Right atrium auricular region (tissue), 2 donors: Measurements from ENCODE around the gene GABPB2. TPM values are rescaled to one million over a fixed set of nuclear protein-coding genes. Genes with fewer than 3 reads are reported as not detected.

ENCODE experiments used
- DNase-seq: peaks from one replicate; pipeline ENCODE4 v3.0.0-alpha.2; 2019; ENCODE audit warnings: low spot score
- H3K27ac ChIP-seq, 2 donors: fragments of 200-600 bp; sonication (generic); 1 replicate in 1 of 2; 2 replicates in 1 of 2; pipeline ENCODE4 v1.5.1; 2016 to 2019
- H3K27me3 ChIP-seq, 2 donors: fragments of 200-600 bp; sonication (generic); one replicate each; pipeline versions ENCODE4 v1.5.1 to v1.6.0; 2017 to 2019
- H3K36me3 ChIP-seq: fragments of 200-600 bp; sonication (generic); one replicate; pipeline ENCODE4 v1.5.1; 2016
- H3K4me1 ChIP-seq, 2 donors: fragments of 200-600 bp; sonication (generic); one replicate each; pipeline versions ENCODE4 v1.5.1 to v1.6.0; 2017 to 2019
- H3K4me3 ChIP-seq, 2 donors: fragments of 200-600 bp; sonication (generic); 1 replicate in 1 of 2; 2 replicates in 1 of 2; pipeline ENCODE4 v1.5.1; 2017 to 2019; ENCODE audit warnings: mild to moderate bottlenecking in 1 of 2, moderate library complexity in 1 of 2
- H3K9me3 ChIP-seq, 2 donors: fragments of 200-600 bp; sonication (generic); one replicate each; pipeline ENCODE4 v1.5.1; 2019
- total RNA-seq, 2 donors: library from RNA; depleted of rRNA; stranded (reverse); fragments of >200 nt; gene quantifications; one replicate each; pipeline ENCODE4 v1.1.0, GENCODE V29; 2016
- TF ChIP-seq, protein P1 (sequence below), 2 donors: fragments of 200-600 bp; sonication (generic); IDR thresholded peaks; one replicate each; pipeline ENCODE4 v1.5.1; 2019; ENCODE audit warnings: antibody characterized with exemption in 2 of 2

Gene GABPB2
- total RNA-seq, 2 donors from 2014 or later: 18.0 to 19.4 TPM

DNA sequence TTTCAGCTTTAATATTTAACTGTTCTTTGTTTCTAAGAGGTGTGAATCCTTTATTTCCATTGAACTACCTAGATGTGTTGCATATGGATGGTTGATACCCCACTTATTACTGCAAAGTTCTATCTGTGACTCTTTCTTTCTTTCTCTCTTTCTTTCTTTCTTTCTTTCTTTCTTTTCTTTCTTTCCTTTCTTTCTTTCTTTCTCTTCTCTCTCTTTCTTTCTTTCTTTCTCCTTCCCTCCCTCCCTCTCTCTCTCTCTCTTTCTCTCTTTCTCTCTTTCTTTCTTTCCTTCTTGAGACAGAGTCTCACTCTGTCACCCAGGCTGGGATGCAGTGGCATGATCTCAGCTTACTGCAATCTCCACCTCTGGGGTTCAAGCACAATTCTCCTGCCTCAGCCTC is 34.1 kb downstream of the GABPB2 start:
- TF ChIP-seq, protein P1, sequence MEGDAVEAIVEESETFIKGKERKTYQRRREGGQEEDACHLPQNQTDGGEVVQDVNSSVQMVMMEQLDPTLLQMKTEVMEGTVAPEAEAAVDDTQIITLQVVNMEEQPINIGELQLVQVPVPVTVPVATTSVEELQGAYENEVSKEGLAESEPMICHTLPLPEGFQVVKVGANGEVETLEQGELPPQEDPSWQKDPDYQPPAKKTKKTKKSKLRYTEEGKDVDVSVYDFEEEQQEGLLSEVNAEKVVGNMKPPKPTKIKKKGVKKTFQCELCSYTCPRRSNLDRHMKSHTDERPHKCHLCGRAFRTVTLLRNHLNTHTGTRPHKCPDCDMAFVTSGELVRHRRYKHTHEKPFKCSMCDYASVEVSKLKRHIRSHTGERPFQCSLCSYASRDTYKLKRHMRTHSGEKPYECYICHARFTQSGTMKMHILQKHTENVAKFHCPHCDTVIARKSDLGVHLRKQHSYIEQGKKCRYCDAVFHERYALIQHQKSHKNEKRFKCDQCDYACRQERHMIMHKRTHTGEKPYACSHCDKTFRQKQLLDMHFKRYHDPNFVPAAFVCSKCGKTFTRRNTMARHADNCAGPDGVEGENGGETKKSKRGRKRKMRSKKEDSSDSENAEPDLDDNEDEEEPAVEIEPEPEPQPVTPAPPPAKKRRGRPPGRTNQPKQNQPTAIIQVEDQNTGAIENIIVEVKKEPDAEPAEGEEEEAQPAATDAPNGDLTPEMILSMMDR (IDR thresholded peaks at IDR 0.05): no peak
- Histone ChIP-seq H3K27ac (no peak overlapping the region), H3K27me3 (no peaks in the 10 kb centered on the region), H3K4me3 (no peak overlapping the region), H3K9me3 (no peaks in the 10 kb centered on the region), H3K36me3 (peaks cover 18% of the 10 kb centered on the region), H3K4me1 (no peaks in the 10 kb centered on the region)
- no peak for DNase-seq

DNA sequence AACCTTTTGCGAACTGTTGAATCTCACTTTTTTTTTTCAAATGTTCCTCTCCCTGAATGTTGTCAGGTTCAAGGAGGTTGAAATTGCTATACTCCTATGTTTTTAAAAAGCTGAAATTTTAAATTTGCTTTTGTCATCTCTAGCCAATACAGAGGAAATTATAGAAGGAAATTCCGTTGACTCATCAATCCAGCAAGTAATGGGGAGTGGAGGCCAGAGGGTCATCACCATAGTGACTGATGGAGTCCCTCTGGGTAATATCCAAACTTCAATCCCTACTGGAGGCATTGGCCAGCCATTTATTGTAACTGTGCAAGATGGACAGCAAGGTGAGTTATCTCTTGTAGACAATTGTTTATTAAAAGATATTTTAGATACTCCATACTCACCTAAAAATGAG is 36.3 kb downstream of the GABPB2 start:
- Histone ChIP-seq H3K36me3 (peaks cover 26% of the 10 kb centered on the region), H3K9me3 (no peaks in the 10 kb centered on the region), H3K4me1 (no peaks in the 10 kb centered on the region), H3K4me3 (no peak overlapping the region), H3K27ac (no peak overlapping the region), H3K27me3 (no peaks in the 10 kb centered on the region)
- TF ChIP-seq, protein P1 (IDR thresholded peaks at IDR 0.05): no peak
- DNase-seq: no peak

DNA sequence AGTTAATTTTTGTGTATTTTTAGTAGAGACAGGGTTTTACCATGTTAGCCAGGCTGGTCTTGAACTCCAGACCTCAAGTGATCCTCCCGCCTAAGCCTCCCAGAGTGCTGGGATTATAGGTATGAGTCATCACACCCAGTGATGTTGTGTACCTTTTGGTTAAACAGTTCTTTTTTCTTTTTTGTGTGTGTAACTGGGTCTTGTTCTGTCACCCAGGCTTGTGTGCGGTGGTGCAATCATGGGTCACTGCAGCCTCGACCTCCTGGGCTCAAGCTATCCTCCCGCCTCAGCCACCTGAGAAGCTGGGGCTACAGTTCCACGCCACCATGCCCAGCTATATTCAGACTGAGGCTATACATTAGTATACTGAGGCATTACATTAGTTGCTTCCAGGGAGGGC is 37.8 kb downstream of the GABPB2 start:
- no peak overlapping the region for H3K4me3 ChIP-seq
- H3K27ac ChIP-seq: no peak overlapping the region
- no peaks in the 10 kb centered on the region for H3K9me3 ChIP-seq
- H3K4me1 ChIP-seq: no peaks in the 10 kb centered on the region
- TF ChIP-seq, protein P1 (IDR thresholded peaks at IDR 0.05): no peak
- H3K36me3 ChIP-seq: peaks cover 33% of the 10 kb centered on the region
- DNase-seq: no peak
- H3K27me3 ChIP-seq: no peaks in the 10 kb centered on the region

DNA sequence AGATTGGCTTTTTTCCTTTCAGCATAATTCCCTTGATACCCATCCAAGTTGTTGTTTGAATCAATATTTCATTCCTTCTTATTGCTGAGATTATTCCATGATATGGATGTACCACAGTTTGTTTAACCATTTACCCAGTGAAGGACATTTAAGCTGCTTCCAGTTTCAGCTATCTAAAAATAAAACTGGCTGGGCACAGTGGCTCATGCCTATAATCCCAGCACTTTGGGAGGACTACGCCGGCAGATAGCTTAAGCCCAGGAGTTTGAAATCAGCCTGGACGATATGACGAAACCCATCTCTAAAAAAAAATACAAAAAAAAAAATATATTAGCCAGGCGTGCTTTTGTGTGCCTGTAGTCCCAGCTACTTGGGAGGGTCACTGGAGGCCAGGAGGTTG is 43.3 kb downstream of the GABPB2 start:
- Histone ChIP-seq H3K4me1 (no peaks in the 10 kb centered on the region), H3K9me3 (no peaks in the 10 kb centered on the region), H3K27me3 (no peaks in the 10 kb centered on the region), H3K4me3 (no peak overlapping the region), H3K27ac (no peak overlapping the region), H3K36me3 (peaks cover 35% of the 10 kb centered on the region)
- DNase-seq: no peak
- TF ChIP-seq, protein P1 (IDR thresholded peaks at IDR 0.05): no peak

DNA sequence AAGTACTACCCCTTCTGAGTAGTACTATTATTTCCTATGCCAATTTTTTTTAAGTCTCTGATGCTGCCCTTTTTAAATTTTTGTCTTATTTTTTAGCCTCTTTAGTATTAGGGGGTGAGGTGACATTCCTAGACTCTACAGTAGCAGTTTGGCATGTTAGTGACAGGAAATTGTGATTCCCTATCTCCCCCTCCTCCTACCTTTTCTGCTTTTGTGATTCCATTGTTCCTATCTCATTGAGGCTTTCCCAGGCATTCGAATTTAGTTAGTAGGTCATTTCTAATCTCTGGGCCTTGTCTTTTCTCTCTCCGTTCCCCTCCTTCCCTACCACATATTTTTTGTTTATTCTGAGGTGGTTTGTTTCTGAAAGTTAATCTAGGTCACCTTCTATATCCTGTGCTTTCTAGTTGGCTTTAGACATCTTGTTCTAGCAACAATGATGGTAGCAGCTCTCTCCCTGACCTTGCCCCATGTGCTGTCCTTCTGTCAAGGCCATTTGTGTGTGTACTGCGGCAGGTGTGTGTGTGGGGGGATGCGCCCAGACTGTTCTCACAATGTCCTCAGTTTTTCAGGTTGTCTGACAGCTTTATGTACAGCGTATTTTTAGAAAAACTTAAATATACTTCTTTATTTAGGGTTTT is 54.3 kb downstream of the GABPB2 start:
- Histone ChIP-seq H3K9me3 (no peaks in the 10 kb centered on the region), H3K4me1 (no peaks in the 10 kb centered on the region), H3K27ac (no peak overlapping the region), H3K4me3 (no peak overlapping the region), H3K36me3 (peaks cover 5% of the 10 kb centered on the region), H3K27me3 (no peaks in the 10 kb centered on the region)
- TF ChIP-seq, protein P1 (IDR thresholded peaks at IDR 0.05): no peak
- DNase-seq: no peak

DNA sequence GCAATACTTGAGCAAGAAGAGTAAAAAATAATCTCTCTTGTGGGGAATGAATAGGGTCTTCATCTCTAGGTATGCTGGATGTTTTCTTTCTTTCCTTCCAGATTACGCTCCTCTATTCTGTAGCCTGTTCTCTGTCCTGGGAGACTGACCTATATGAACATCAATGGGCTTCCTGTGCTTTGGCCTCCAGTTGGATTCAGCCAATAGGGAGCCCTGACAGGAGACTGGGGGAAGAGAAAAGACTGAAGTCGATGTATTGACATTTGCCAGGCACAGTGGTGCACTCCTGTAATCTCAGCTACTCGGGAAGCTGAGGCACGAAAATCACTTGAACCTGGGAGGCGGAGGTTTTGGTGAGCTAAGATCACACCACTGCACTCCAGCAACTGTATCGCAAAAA is 58.2 kb downstream of the GABPB2 start:
- H3K4me3 ChIP-seq: no peak overlapping the region

More for the DNA sequence above, 58.2 kb downstream of the GABPB2 start:
- Histone ChIP-seq H3K27ac (no peak overlapping the region), H3K4me1 (peaks cover 0 to 22% of the 10 kb centered on the region in 2 donors), H3K9me3 (no peaks in the 10 kb centered on the region), H3K27me3 (no peaks in the 10 kb centered on the region), H3K36me3 (no peaks in the 10 kb centered on the region)
- no peak for DNase-seq
- TF ChIP-seq, protein P1 (IDR thresholded peaks at IDR 0.05): no peak
